Trophoblast cell (in vitro differentiated cells and primary cell): Measurements from ENCODE around the gene ZFP30.
A peak's percentile ranks its signal among the peaks of the same experiment; 100 is the strongest.
"Not testable (repeated sequence)": the region's sequence is repeated elsewhere in the genome, so short reads cannot be mapped to it uniquely, and the experiment has no call there.

Experiments used
- DNase-seq, 2 donors: peaks; one replicate each; pipeline ENCODE4 v3.0.0-alpha.2; 2016
- H2AFZ ChIP-seq: 2 replicates; pipeline ENCODE4 v1.6.1; 2013; ENCODE audit warnings: low read length, moderate library complexity, mild to moderate bottlenecking; ENCODE audit not compliant: insufficient read depth, poor library complexity
- H2AK5ac ChIP-seq: 2 replicates; pipeline ENCODE4 v1.6.1; 2013; ENCODE audit warnings: mild to moderate bottlenecking, low read length
- H2BK120ac ChIP-seq: 2 replicates; pipeline ENCODE4 v1.6.1; 2013; ENCODE audit warnings: low read length, mild to moderate bottlenecking, moderate library complexity; ENCODE audit not compliant: insufficient read depth, poor library complexity
- H2BK12ac ChIP-seq: 2 replicates; pipeline ENCODE4 v1.6.1; 2013; ENCODE audit warnings: mild to moderate bottlenecking, low read length, moderate library complexity
- H2BK5ac ChIP-seq: 2 replicates; pipeline ENCODE4 v1.6.1; 2013; ENCODE audit warnings: low read length, low read depth, moderate library complexity, mild to moderate bottlenecking; ENCODE audit not compliant: poor library complexity
- H3K14ac ChIP-seq: 2 replicates; pipeline ENCODE4 v1.6.1; 2013; ENCODE audit warnings: mild to moderate bottlenecking, low read length
- H3K18ac ChIP-seq: 2 replicates; pipeline ENCODE4 v1.6.1; 2013; ENCODE audit warnings: mild to moderate bottlenecking, low read length
- H3K23ac ChIP-seq: 2 replicates; pipeline ENCODE4 v1.6.1; 2013; ENCODE audit warnings: low read length
- H3K27ac ChIP-seq: 2 replicates; pipeline ENCODE4 v1.5.1; 2013; ENCODE audit warnings: low read depth, mild to moderate bottlenecking, inconsistent platforms, low read length, moderate library complexity
- H3K27me3 ChIP-seq: 2 replicates; pipeline ENCODE4 v1.6.1; 2013; ENCODE audit warnings: inconsistent platforms, mild to moderate bottlenecking, low read length, moderate library complexity; ENCODE audit not compliant: insufficient read depth
- H3K36me3 ChIP-seq, 2 experiments: 1 replicate in 1 of 2; 2 replicates in 1 of 2; pipeline ENCODE4 v1.6.1; 2013; ENCODE audit warnings: low read length in 2 of 2, mild to moderate bottlenecking in 2 of 2, moderate library complexity in 1 of 2; ENCODE audit not compliant: insufficient read depth in 2 of 2, control insufficient read depth in 1 of 2
- H3K4ac ChIP-seq: 2 replicates; pipeline ENCODE4 v1.6.1; 2013; ENCODE audit warnings: low read depth, mild to moderate bottlenecking, low read length, moderate library complexity
- H3K4me1 ChIP-seq, 2 experiments: 1 replicate in 1 of 2; 2 replicates in 1 of 2; pipeline ENCODE4 v1.6.1; 2013; ENCODE audit warnings: low read length in 2 of 2, mild to moderate bottlenecking in 2 of 2, moderate library complexity in 1 of 2; ENCODE audit not compliant: insufficient read depth in 2 of 2, control insufficient read depth in 1 of 2
- H3K4me2 ChIP-seq: 2 replicates; pipeline ENCODE4 v1.6.1; 2013; ENCODE audit warnings: inconsistent platforms, mild to moderate bottlenecking, low read length, moderate library complexity
- H3K4me3 ChIP-seq: 2 replicates; pipeline ENCODE4 v1.5.1; 2013; ENCODE audit warnings: mild to moderate bottlenecking, low read depth, low read length, inconsistent platforms
- H3K79me1 ChIP-seq: one replicate; pipeline ENCODE4 v1.6.1; 2013; ENCODE audit warnings: low read length
- H3K79me2 ChIP-seq: 2 replicates; pipeline ENCODE4 v1.6.1; 2013; ENCODE audit warnings: low read length, mild to moderate bottlenecking; ENCODE audit not compliant: control insufficient read depth, insufficient read depth, poor library complexity
- H3K9ac ChIP-seq: 2 replicates; pipeline ENCODE4 v1.6.1; 2013; ENCODE audit warnings: mild to moderate bottlenecking, low read length
- H3K9me3 ChIP-seq: 2 replicates; pipeline ENCODE4 v1.6.1; 2013; ENCODE audit warnings: low read depth, mild to moderate bottlenecking, control low read depth, inconsistent platforms, low read length; ENCODE audit not compliant: insufficient read depth
- H4K12ac ChIP-seq: 2 replicates; pipeline ENCODE4 v1.6.1; 2013; ENCODE audit warnings: low read depth, mild to moderate bottlenecking, low read length, moderate library complexity
- H4K8ac ChIP-seq: 2 replicates; pipeline ENCODE4 v1.6.1; 2013; ENCODE audit warnings: low read depth, mild to moderate bottlenecking, low read length, moderate library complexity
- H4K91ac ChIP-seq: one replicate; pipeline ENCODE4 v1.6.1; 2013; ENCODE audit warnings: low read depth, mild to moderate bottlenecking, low read length, moderate library complexity
- WGBS: extraction: QIAGEN DNeasy Blood & Tissue Kit; methylation state at CpG from one replicate; pipeline ENCODE4 v1.1.7; 2013; ENCODE audit warnings: missing lambda C conversion rate; ENCODE audit not compliant: insufficient read length, insufficient coverage; ENCODE audit errors: extremely low coverage; 5-methylcytosine and 5-hydroxymethylcytosine counted together

The ZFP30 gene

GRCh38 chr19:37657157-37657556, 1.9 kb upstream of the ZFP30 start:
- not testable (repeated sequence) for H3K79me2 ChIP-seq, H3K27me3 ChIP-seq
- WGBS = no CpG with 5 or more reads among the region's 8 CpGs

GRCh38 chr19:37655689-37656371, 565 bp upstream of the ZFP30 start:
- WGBS = no CpG with 5 or more reads among the region's 57 CpGs
- no peaks in the 10 kb centered on the region for H3K4me1 ChIP-seq
- peak; percentile 66 to 88 for DNase-seq

More at GRCh38 chr19:37657157-37657556, 1.9 kb upstream of the ZFP30 start:
- not testable (repeated sequence) for H3K9me3 ChIP-seq, H3K27ac ChIP-seq, H2BK120ac ChIP-seq, H3K4me1 ChIP-seq, H2AFZ ChIP-seq, H3K23ac ChIP-seq, H3K4me2 ChIP-seq, H3K36me3 ChIP-seq, H4K12ac ChIP-seq, H3K18ac ChIP-seq, H4K91ac ChIP-seq, DNase-seq, H3K9ac ChIP-seq, H4K8ac ChIP-seq, H2BK12ac ChIP-seq, H3K14ac ChIP-seq, H2BK5ac ChIP-seq, H3K4me3 ChIP-seq, H2AK5ac ChIP-seq, H3K4ac ChIP-seq
- peaks cover 14% of the 10 kb centered on the region for H3K79me1 ChIP-seq

DNA sequence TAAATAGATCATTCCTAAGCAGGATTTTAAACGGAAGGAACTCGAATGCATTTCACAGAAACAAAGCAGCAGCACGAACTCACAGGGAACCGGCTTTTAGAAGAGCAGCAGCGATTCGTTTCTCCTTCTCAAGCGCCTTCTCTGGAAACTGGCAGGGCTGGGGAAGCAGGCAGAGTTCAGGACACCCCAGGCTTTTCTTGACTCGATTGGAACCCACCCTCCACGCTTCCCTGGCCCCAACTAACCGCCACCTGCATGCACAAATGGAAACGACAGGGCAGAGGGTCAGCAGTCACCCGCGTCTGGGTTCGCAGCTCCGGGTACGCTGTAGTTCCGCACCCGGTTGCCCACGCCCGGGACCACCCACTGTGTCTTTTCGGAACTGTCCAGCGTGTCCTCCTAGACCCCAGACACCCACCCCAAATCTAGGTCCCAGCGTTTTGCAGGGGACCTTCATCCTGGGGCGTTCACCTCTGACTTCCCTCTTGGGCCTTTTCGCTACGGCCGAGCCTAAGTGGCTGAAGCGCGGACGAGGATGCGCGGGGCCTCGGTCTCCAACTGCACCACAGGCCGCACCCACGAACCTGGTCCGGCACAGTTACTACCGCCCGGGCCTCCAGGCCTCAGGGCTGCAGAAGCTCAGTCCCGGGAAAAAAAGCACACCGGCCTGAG, 500 bp downstream of the ZFP30 start:
- peak overlapping the region; percentile 47 for H3K18ac ChIP-seq
- no peaks in the 10 kb centered on the region for H3K4me1 ChIP-seq
- peak overlapping the region; percentile 62 for H2BK5ac ChIP-seq
- peak overlapping the region; percentile 76 for H4K8ac ChIP-seq
- H3K23ac ChIP-seq = no peak overlapping the region
- peak overlapping the region; percentile 92 for H4K12ac ChIP-seq
- peak overlapping the region; percentile 92 for H3K9ac ChIP-seq
- peaks cover 14% of the 10 kb centered on the region for H3K79me1 ChIP-seq
- H3K79me2 ChIP-seq = peaks cover 9% of the 10 kb centered on the region
- H3K4me2 ChIP-seq = peak overlapping the region; percentile 96
- no CpG with 5 or more reads among the region's 40 CpGs for WGBS
- H3K36me3 ChIP-seq = no peaks in the 10 kb centered on the region
- DNase-seq = peak; percentile 33 to 48
- H3K4ac ChIP-seq = peak overlapping the region; percentile 54
- H2BK120ac ChIP-seq = peak overlapping the region; percentile 10
- H3K27me3 ChIP-seq = no peaks in the 10 kb centered on the region
- peak overlapping the region; percentile 91 for H3K14ac ChIP-seq
- H2AFZ ChIP-seq = peak overlapping the region; percentile 74
- H3K4me3 ChIP-seq = peak overlapping the region; percentile 86
- H2AK5ac ChIP-seq = no peak overlapping the region
- peak overlapping the region; percentile 85 for H3K27ac ChIP-seq
- peaks cover 3% of the 10 kb centered on the region for H3K9me3 ChIP-seq
- peak overlapping the region; percentile 64 for H4K91ac ChIP-seq
- H2BK12ac ChIP-seq = no peak overlapping the region

More at GRCh38 chr19:37655689-37656371, 565 bp upstream of the ZFP30 start:
- Histone ChIP-seq H2BK12ac (no peak overlapping the region), H3K4ac (peak overlapping the region; percentile 3), H2AFZ (peak overlapping the region; percentile 74), H3K9ac (peak overlapping the region; percentile 63), H3K4me3 (peak overlapping the region; percentile 86), H2BK5ac (peak overlapping the region; percentile 72), H3K36me3 (no peaks in the 10 kb centered on the region), H4K91ac (peak overlapping the region; percentile 66), H3K4me2 (peak overlapping the region; percentile 96), H4K8ac (peak overlapping the region; percentile 91), H4K12ac (peak overlapping the region; percentile 50), H3K23ac (no peak overlapping the region), H2BK120ac (peak overlapping the region; percentile 48), H3K14ac (peak overlapping the region; percentile 36), H3K27ac (peak overlapping the region; percentile 85), H2AK5ac (no peak overlapping the region), H3K18ac (peak overlapping the region; percentile 16), H3K9me3 (peaks cover 3% of the 10 kb centered on the region), H3K79me1 (peaks cover 14% of the 10 kb centered on the region), H3K27me3 (no peaks in the 10 kb centered on the region), H3K79me2 (peaks cover 9% of the 10 kb centered on the region)

- H3K27ac ChIP-seq = no peak overlapping the region
- H3K4me2 ChIP-seq = peak overlapping the region; percentile 96
- no peak overlapping the region for H3K23ac ChIP-seq
- no peak overlapping the region for H2BK120ac ChIP-seq
- WGBS = no CpG with 5 or more reads among the region's 5 CpGs
- H3K14ac ChIP-seq = no peak overlapping the region
- H2AFZ ChIP-seq = no peak overlapping the region
- H3K79me2 ChIP-seq = peaks cover 9% of the 10 kb centered on the region
- H3K9me3 ChIP-seq = peaks cover 3% of the 10 kb centered on the region
- peaks cover 14% of the 10 kb centered on the region for H3K79me1 ChIP-seq
- no peaks in the 10 kb centered on the region for H3K27me3 ChIP-seq
- H4K12ac ChIP-seq = no peak overlapping the region
- H3K9ac ChIP-seq = no peak overlapping the region
- no peaks in the 10 kb centered on the region for H3K36me3 ChIP-seq
- no peak overlapping the region for H4K91ac ChIP-seq
- H3K4me1 ChIP-seq = no peaks in the 10 kb centered on the region
- no peak overlapping the region for H3K4me3 ChIP-seq
- no peak overlapping the region for H2AK5ac ChIP-seq
- H3K4ac ChIP-seq = no peak overlapping the region
- DNase-seq = no peak
- no peak overlapping the region for H2BK12ac ChIP-seq
- no peak overlapping the region for H4K8ac ChIP-seq
- H3K18ac ChIP-seq = no peak overlapping the region
- no peak overlapping the region for H2BK5ac ChIP-seq
These were observed 1.1 kb downstream of the ZFP30 start for GRCh38 chr19:37654118-37654517.
